Stimulated activated effector memory CD8-positive, alpha-beta T cell treated with anti-CD3 and anti-CD28 coated beads, Interleukin-12 subunit alpha, Interleukin-12 subunit beta, amount 100 ng/mL, for 72 hours (primary cell): ENCODE measurements around the gene BANF2.

ENCODE experiments used
- ATAC-seq: fragments of 150-1000 bp; cut with Tn5 transposase; 2 replicates; pipeline ENCODE4 v1.10.0; 2021
- DNase-seq, 2 donors: peaks; one replicate each; pipeline ENCODE4 v3.0.0; 2021 to 2022; ENCODE audit warnings: low spot score in 2 of 2
- H3K27ac Mint-ChIP-seq: one replicate; pipeline ENCODE4 v1.8.0; 2022; ENCODE audit warnings: mild to moderate bottlenecking, mixed read lengths
- H3K36me3 Mint-ChIP-seq: one replicate; pipeline ENCODE4 v1.8.0; 2022; ENCODE audit warnings: mild to moderate bottlenecking, mixed read lengths
- H3K4me1 Mint-ChIP-seq: one replicate; pipeline ENCODE4 v1.8.0; 2022; ENCODE audit warnings: mixed read lengths
- H3K4me3 Mint-ChIP-seq: one replicate; pipeline ENCODE4 v1.8.0; 2022; ENCODE audit warnings: mild to moderate bottlenecking, mixed read lengths
- H3K9me3 Mint-ChIP-seq: one replicate; pipeline ENCODE4 v1.8.0; 2022; ENCODE audit warnings: mixed read lengths

BANF2 gene

GRCh38 chr20:17674722-17675518 is 24.8 kb upstream of the BANF2 start:
- Mint-ChIP-seq H3K9me3 (no peaks in the 10 kb centered on the region), H3K36me3 (peaks cover 15% of the 10 kb centered on the region), H3K27ac (peak overlapping the region; percentile 57), H3K4me3 (no peak overlapping the region), H3K4me1 (peaks cover 31% of the 10 kb centered on the region)
- ATAC-seq (no peak), DNase-seq (no peak)

GRCh38 chr20:17675519-17676377 is 24.0 kb upstream of the BANF2 start:
- no peak for DNase-seq
- H3K9me3 Mint-ChIP-seq: no peaks in the 10 kb centered on the region
- H3K36me3 Mint-ChIP-seq: peaks cover 18% of the 10 kb centered on the region
- ATAC-seq: no peak
- peak overlapping the region; percentile 41 for H3K27ac Mint-ChIP-seq
- H3K4me3 Mint-ChIP-seq: no peak overlapping the region
- H3K4me1 Mint-ChIP-seq: peaks cover 39% of the 10 kb centered on the region

GRCh38 chr20:17676378-17676759 is 23.4 kb upstream of the BANF2 start:
- H3K4me3 Mint-ChIP-seq: no peak overlapping the region
- H3K36me3 Mint-ChIP-seq: peaks cover 15% of the 10 kb centered on the region
- peaks cover 39% of the 10 kb centered on the region for H3K4me1 Mint-ChIP-seq
- ATAC-seq (no peak), DNase-seq (no peak)
- H3K27ac Mint-ChIP-seq: peak overlapping the region; percentile 41
- H3K9me3 Mint-ChIP-seq: no peaks in the 10 kb centered on the region

GRCh38 chr20:17676942-17677341 is 22.8 kb upstream of the BANF2 start:
- H3K4me3 Mint-ChIP-seq: no peak overlapping the region
- no peak for DNase-seq
- H3K4me1 Mint-ChIP-seq: peaks cover 39% of the 10 kb centered on the region
- H3K27ac Mint-ChIP-seq: no peak overlapping the region
- no peak for ATAC-seq
- peaks cover 15% of the 10 kb centered on the region for H3K36me3 Mint-ChIP-seq
- no peaks in the 10 kb centered on the region for H3K9me3 Mint-ChIP-seq

DNA sequence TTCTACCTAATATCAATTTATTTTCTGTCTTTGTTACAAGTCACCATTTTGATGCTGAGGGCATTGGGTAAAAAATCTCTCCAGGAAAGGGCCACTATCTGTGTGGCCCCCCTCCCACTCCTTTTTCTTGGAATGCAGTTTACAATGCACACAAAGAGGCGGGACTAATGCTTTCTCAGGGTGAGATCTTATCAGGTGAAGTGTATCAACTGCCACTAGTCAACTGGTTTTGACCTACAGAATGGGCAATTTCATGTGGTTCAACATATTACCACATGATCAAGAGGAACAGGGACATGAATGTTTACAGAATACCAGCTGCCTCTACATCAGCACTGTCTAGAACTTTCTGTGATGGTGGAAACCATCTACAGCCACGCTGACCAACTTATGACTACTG is 21.5 kb upstream of the BANF2 start:
- H3K4me1 Mint-ChIP-seq: peaks cover 40% of the 10 kb centered on the region
- no peak overlapping the region for H3K27ac Mint-ChIP-seq
- no peaks in the 10 kb centered on the region for H3K9me3 Mint-ChIP-seq
- peaks cover 15% of the 10 kb centered on the region for H3K36me3 Mint-ChIP-seq
- no peak overlapping the region for H3K4me3 Mint-ChIP-seq
- ATAC-seq: no peak
- no peak for DNase-seq

DNA sequence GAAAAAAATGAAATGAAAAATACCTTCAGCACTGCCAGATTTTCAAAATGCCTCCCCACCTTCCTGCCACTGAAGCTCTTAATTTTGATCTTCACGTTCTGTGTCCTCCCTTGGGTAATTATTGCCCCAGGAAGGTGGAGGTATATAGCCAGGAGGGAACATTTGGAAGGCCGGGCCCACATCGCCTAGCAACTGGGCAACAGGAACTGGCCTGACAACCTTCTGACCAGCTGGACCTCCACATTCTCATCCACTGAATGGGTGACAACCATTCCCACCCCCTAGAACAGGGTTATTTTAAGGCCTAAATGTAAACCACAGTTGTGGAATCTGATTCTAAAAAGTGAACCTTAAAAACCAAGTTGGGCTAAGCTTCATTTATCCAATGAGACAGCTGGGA is 20.9 kb upstream of the BANF2 start:
- no peak overlapping the region for H3K4me3 Mint-ChIP-seq
- H3K27ac Mint-ChIP-seq: no peak overlapping the region
- peaks cover 41% of the 10 kb centered on the region for H3K4me1 Mint-ChIP-seq
- no peak for DNase-seq
- no peak for ATAC-seq
- H3K36me3 Mint-ChIP-seq: peaks cover 15% of the 10 kb centered on the region
- H3K9me3 Mint-ChIP-seq: no peaks in the 10 kb centered on the region

GRCh38 chr20:17679941-17680835 is 19.6 kb upstream of the BANF2 start:
- DNase-seq (no peak), ATAC-seq (no peak)
- Mint-ChIP-seq H3K9me3 (no peaks in the 10 kb centered on the region), H3K36me3 (peaks cover 11% of the 10 kb centered on the region), H3K4me3 (peak overlapping the region; percentile 64), H3K27ac (peak overlapping the region; percentile 89), H3K4me1 (peaks cover 40% of the 10 kb centered on the region)

DNA sequence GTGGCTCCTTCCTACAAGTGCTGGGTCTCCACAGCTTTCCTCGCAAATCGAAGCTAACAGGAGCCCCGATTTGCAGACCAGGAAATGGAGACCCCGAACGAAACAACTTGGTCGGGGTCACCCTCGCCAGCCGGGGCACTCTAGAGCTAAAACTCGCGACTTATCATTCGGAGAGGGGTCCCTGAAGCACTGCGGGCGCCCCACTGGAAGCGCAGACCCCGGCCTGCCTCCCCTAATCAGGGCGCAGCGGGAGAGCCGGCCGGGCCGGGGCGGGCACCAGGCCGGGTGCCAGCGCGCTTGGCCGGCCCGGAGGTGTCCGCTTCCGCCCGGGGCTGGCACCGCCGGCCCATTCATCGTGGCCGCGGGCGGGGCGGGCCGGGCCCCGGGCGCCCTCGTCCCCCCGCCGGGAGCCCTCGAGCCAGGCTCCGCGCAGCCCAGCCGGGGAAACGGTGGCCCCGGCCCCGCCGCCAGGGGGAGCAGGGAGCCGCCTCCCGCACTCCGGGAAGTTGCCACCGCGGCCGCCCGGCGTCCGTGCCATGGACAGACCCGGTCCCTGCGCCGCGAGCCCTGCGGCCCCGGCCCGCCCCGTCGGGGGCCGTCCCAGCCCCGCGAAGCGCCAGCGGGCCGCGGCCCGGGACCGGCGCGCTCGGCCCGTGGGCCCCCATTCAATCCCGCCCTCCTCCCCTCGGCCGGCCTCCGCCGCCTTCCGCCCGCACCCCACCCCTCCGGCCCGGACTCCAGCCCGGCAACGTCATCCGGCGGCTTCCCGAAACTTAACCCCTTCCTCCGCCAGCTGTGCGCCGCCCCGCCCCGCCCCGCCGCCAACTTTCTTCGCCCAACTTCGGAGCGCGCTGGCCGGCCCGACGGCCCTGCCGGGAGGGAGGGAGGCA is 18.7 kb upstream of the BANF2 start:
- ATAC-seq: peak; percentile 60

GRCh38 chr20:17681726-17682102 is 18.1 kb upstream of the BANF2 start:
- H3K27ac Mint-ChIP-seq: peak overlapping the region; percentile 82
- H3K9me3 Mint-ChIP-seq: no peaks in the 10 kb centered on the region
- peaks cover 11% of the 10 kb centered on the region for H3K36me3 Mint-ChIP-seq
- H3K4me3 Mint-ChIP-seq: peak overlapping the region; percentile 72
- no peak for DNase-seq
- ATAC-seq: peak; percentile 3
- peaks cover 28% of the 10 kb centered on the region for H3K4me1 Mint-ChIP-seq

More for the DNA sequence above, 18.7 kb upstream of the BANF2 start:
- Mint-ChIP-seq H3K4me1 (peaks cover 31% of the 10 kb centered on the region), H3K4me3 (peak overlapping the region; percentile 64), H3K36me3 (peaks cover 11% of the 10 kb centered on the region), H3K9me3 (no peaks in the 10 kb centered on the region), H3K27ac (peak overlapping the region; percentile 89)
- peak; percentile 80 to 88 for DNase-seq

DNA sequence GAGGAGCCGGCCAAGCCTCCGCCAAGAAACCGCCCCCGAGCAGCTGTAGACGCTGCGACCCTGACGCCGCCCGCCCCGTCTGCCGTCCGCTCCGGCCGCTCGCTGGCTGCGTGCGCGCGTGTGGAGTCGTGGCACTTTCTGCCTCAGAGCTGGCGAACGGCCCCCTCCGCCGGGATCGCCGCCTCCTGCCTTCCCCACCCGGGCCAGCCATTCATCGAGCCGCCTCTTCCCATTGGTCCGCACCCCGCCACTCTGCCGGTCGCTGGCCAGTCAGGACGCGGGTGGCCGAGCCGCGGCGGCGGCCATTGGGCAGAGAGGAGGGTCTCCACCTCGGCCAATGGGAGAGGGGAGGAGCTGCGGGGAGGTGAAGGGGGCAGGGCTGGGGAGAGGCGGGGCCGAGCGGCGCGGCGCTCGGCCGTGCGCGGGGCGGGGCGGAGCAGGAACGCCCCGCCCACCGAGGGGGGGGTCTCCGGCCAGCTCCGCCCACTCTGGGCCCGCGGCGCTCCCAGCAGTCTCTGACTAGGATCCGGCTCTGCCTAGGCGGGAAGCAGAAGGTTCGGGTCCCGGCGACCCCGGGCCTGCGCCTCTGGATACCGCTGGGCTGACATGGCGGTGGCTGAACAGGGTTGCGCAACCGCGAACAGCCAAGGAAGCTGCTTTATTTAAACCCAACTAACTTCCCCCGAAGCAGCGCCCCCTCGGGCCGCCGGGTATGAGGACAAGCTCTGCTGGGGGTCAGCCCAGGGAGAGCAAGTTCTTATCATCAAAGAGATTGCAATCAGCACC is 17.5 kb upstream of the BANF2 start, which contains the start of gene RRBP1:
Gene RRBP1 (minus strand): TSS at position 140 of the 786 bp plus-strand sequence. CDS start 21,735 bp downstream, outside the sequence.
- Mint-ChIP-seq H3K4me3 (peak within 1 kb of the TSS; percentile 72), H3K9me3 (no peaks in the 10 kb centered on the region), H3K27ac (peak within 1 kb of the TSS; percentile 82), H3K36me3 (peaks cover 11% of the 10 kb centered on the region), H3K4me1 (peaks cover 28% of the 10 kb centered on the region)
- DNase-seq: peak; percentile 94 to 98
- ATAC-seq: peak; percentile 94

DNA sequence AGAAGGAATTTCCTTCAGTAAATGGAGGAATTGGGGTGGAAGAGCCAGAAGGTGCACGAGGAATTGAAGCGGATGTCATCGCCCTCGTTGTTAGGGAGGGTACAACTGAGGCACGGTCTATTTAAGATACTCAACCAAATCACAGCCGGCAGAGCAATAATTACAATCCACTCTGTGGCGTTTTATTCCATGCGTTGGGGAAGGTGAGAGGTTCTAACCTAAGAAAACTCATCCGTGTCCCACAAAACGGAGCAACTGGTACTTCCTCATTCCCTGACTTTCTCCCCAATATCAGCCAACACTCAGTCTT is 16.9 kb upstream of the BANF2 start:
- ATAC-seq: no peak
- Mint-ChIP-seq H3K27ac (peak overlapping the region; percentile 82), H3K9me3 (no peaks in the 10 kb centered on the region), H3K36me3 (peaks cover 11% of the 10 kb centered on the region), H3K4me3 (peak overlapping the region; percentile 72), H3K4me1 (peaks cover 28% of the 10 kb centered on the region)
- DNase-seq: no peak

GRCh38 chr20:17683218-17684076 is 16.3 kb upstream of the BANF2 start:
- no peaks in the 10 kb centered on the region for H3K9me3 Mint-ChIP-seq
- H3K4me1 Mint-ChIP-seq: peaks cover 24% of the 10 kb centered on the region
- DNase-seq (no peak), ATAC-seq (no peak)
- peak overlapping the region; percentile 72 for H3K4me3 Mint-ChIP-seq
- peaks cover 11% of the 10 kb centered on the region for H3K36me3 Mint-ChIP-seq
- H3K27ac Mint-ChIP-seq: no peak overlapping the region
